Measurements from ENCODE around the gene PTPRC.

GRCh38 chr1:198687429-198687828 lies 48.6 kb downstream of the PTPRC start:
- TF ChIP-seq CTCF (IDR thresholded peaks at IDR 0.05) (no peak), REST (IDR thresholded peaks at IDR 0.05; ENCODE audit: insufficient read depth in 1 of 2, low read depth in 2 of 2, low read length in 1 of 2) (no peak), SIN3A (IDR thresholded peaks at IDR 0.05; ENCODE audit: borderline replicate concordance, insufficient read depth, low read depth, low read length) (no peak), POLR2AphosphoS5 (IDR thresholded peaks at IDR 0.05; ENCODE audit: low read depth, low read length) (no peak)
